IPS DF 6.9 (cell line): ENCODE measurements around the gene OAT.
A peak's percentile ranks its signal among the peaks of the same experiment; 100 is the strongest.

Experiments
- DNase-seq: peaks from one replicate; pipeline ENCODE4 v3.0.0-alpha.2; 2013; ENCODE audit warnings: low read depth, low spot score
- H3K27ac ChIP-seq: one replicate; pipeline ENCODE4 v1.5.1; 2013; ENCODE audit warnings: low read length, control low read depth
- H3K27me3 ChIP-seq: 2 replicates; pipeline ENCODE4 v1.6.1; 2013; ENCODE audit warnings: mild to moderate bottlenecking, low read length; ENCODE audit not compliant: control insufficient read depth, insufficient read depth
- H3K36me3 ChIP-seq: 2 replicates; pipeline ENCODE4 v1.6.1; 2013; ENCODE audit warnings: low read length; ENCODE audit not compliant: control insufficient read depth, insufficient read depth
- H3K4me1 ChIP-seq: 2 replicates; pipeline ENCODE4 v1.6.1; 2013; ENCODE audit warnings: low read length; ENCODE audit not compliant: control insufficient read depth, insufficient read depth
- H3K4me3 ChIP-seq: 2 replicates; pipeline ENCODE4 v1.5.1; 2013; ENCODE audit warnings: mild to moderate bottlenecking, low read length
- H3K9me3 ChIP-seq: 2 replicates; pipeline ENCODE4 v1.6.1; 2013; ENCODE audit warnings: low read length, inconsistent platforms; ENCODE audit not compliant: control insufficient read depth, insufficient read depth
- WGBS: extraction: QIAGEN DNeasy Blood & Tissue Kit; methylation state at CpG from one replicate; pipeline ENCODE4 v1.1.7; 2013; ENCODE audit warnings: mixed read lengths, missing lambda C conversion rate; ENCODE audit not compliant: insufficient read length, insufficient coverage; 5-methylcytosine and 5-hydroxymethylcytosine counted together

Gene OAT

DNA sequence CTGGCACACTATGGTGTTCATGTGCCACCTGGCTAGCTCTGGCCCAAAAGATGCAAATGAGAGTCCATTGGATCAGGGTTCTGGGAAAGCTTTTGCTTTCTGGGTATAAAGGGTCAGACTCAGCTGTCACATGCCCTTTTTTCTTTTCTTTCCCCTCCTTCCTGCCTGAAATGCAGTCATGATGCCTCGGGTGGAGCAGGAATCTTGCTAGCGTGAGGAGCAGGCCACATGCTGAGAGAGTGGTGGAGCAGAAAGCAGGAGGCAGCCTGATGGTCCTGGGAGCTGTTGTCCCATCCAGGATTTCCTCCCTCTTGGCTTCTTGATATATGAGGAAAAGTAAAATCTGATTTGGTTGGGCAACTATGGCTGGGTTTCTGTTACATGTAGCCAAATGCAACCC lies 40.2 kb upstream of the OAT start:
- H3K9me3 ChIP-seq: no peaks in the 10 kb centered on the region
- no peak overlapping the region for H3K27ac ChIP-seq
- no peak for DNase-seq
- WGBS: no CpG with 5 or more reads among the region's 2 CpGs
- H3K4me1 ChIP-seq: peaks cover 9% of the 10 kb centered on the region; the same call in 1 of the 2 replicates
- no peaks in the 10 kb centered on the region for H3K36me3 ChIP-seq
- no peak overlapping the region for H3K4me3 ChIP-seq
- H3K27me3 ChIP-seq: no peaks in the 10 kb centered on the region

DNA sequence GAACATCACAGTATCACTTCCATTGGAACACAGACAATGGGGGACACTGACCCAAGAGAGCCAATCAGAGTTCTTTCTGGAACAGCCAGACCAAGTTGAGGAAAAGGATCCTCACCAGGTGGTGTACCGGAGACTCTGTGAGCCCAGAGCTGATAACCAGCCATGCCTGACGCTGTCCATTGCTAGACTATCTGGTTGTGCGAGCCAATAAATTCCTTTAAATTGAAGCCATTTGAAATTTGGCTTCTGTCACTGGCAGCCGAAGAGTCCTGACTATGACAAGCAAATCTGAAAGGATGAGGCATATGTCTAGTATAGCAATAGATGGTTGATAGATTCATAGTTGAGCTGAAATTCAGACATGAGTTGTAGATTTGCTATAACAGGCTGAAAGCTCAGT lies 39.8 kb upstream of the OAT start:
- Histone ChIP-seq H3K27ac (no peak overlapping the region), H3K4me3 (no peak overlapping the region), H3K9me3 (no peaks in the 10 kb centered on the region), H3K4me1 (peaks cover 13% of the 10 kb centered on the region; the same call in 1 of the 2 replicates), H3K27me3 (no peaks in the 10 kb centered on the region), H3K36me3 (no peaks in the 10 kb centered on the region)
- no CpG with 5 or more reads among the region's 4 CpGs for WGBS
- DNase-seq: no peak

DNA sequence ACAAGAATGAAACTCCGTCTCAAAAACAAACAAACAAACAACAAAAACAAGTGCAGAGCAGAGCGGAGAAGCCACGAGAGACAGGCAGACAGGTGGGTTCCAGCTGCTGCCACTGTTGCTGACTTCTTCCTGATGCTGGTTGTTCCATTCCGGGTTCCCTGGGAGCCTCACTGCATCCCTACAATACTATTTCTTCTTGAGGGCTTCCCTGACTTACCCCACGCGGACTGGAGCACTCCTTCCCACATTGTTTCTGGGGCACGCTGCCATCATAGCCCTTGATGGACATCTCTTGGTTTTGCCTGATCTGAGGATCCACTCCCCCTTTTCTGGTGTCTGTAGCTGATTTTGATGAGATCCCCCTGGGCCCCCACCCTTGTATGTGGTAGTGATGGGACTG lies 36.7 kb upstream of the OAT start:
- Histone ChIP-seq H3K4me3 (no peak overlapping the region), H3K4me1 (peaks cover 20% of the 10 kb centered on the region; the same call in 1 of the 2 replicates), H3K27me3 (peaks cover under 1% of the 10 kb centered on the region; the same call in 1 of the 2 replicates), H3K27ac (no peak overlapping the region), H3K36me3 (no peaks in the 10 kb centered on the region), H3K9me3 (no peaks in the 10 kb centered on the region)
- no CpG with 5 or more reads among the region's 7 CpGs for WGBS
- no peak for DNase-seq

DNA sequence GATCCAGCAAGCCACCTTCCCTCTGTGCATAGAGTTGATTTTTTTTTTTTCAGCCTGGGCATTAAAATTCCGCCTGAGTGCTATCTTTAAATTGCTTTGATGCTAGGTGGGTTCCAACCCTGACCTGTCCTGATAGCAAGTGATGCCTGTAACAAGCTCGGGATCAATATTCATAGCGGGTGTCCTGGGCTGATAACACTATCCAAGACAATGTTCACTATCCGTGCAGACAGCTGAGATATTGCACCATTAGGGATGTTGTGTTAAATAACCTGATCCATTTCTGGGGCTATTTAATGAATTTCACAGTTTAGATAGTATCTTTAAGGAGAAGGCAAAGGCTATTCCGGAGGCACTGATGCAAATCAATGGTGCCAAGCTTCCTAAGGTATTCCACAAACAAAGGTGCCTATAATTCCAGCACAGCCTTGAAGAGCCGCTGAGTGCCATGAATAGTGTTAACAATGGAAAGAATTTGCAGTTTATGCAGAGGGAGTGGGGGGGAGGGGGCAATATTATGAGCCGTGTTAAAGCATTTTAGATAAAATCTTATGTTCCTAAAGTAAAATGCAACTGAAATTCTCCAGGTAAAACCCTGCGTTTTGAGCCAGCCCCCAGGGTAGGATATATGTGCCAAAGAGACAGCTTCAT lies 35.4 kb upstream of the OAT start:
- H3K27ac ChIP-seq: no peak overlapping the region
- H3K9me3 ChIP-seq: no peaks in the 10 kb centered on the region
- peaks cover 21% of the 10 kb centered on the region; the same call in 1 of the 2 replicates for H3K4me1 ChIP-seq
- H3K4me3 ChIP-seq: no peak overlapping the region
- no peak for DNase-seq
- H3K27me3 ChIP-seq: peaks cover 7% of the 10 kb centered on the region; the same call in 1 of the 2 replicates
- H3K36me3 ChIP-seq: no peaks in the 10 kb centered on the region
- WGBS: no CpG with 5 or more reads among the region's 8 CpGs

DNA sequence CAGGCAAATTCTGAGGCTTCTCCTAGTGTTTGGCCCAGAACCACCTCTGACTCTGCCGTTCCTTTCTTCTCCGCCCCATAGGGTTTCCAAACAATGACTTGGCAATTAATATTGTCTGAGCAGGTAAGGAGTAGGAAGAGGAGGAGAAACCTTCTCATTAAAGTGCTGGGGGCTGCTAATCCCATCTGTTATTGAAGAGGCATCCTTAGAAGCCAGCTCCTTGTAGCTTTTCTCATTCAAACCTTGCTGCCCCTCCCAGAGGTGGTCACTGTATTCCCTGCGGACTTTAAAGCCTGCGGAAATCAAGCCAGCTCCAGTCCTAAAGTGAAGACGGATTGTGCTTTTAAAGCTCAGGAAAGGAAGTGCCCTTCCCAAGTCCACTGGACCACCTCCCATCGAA lies 32.6 kb upstream of the OAT start:
- Histone ChIP-seq H3K4me3 (no peak overlapping the region), H3K27ac (no peak overlapping the region), H3K4me1 (peaks cover 19% of the 10 kb centered on the region; the same call in 1 of the 2 replicates), H3K9me3 (no peaks in the 10 kb centered on the region), H3K27me3 (peaks cover 19% of the 10 kb centered on the region; the same call in 1 of the 2 replicates), H3K36me3 (no peaks in the 10 kb centered on the region)
- WGBS: no CpG with 5 or more reads among the region's 6 CpGs
- DNase-seq: no peak

DNA sequence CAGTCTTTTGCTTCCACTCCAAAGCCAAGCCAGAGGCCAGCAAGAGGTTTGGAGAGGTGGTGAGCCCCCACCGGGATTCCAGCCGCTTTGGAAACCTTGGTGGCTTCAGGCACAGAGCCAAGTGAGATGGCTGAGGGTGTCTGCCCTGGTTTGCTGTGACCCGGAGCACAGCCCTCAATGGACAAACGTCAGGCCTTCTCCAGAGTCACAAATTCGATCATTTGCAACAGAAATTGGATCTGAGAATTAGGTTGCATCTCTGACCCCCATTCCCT lies 32.0 kb upstream of the OAT start:
- H3K27ac ChIP-seq: no peak overlapping the region
- H3K9me3 ChIP-seq: no peaks in the 10 kb centered on the region
- H3K4me3 ChIP-seq: no peak overlapping the region
- H3K27me3 ChIP-seq: peaks cover 19% of the 10 kb centered on the region; the same call in 1 of the 2 replicates
- DNase-seq: no peak
- no peaks in the 10 kb centered on the region for H3K36me3 ChIP-seq
- WGBS: no CpG with 5 or more reads among the region's 5 CpGs
- H3K4me1 ChIP-seq: peaks cover 19% of the 10 kb centered on the region; the same call in 1 of the 2 replicates

DNA sequence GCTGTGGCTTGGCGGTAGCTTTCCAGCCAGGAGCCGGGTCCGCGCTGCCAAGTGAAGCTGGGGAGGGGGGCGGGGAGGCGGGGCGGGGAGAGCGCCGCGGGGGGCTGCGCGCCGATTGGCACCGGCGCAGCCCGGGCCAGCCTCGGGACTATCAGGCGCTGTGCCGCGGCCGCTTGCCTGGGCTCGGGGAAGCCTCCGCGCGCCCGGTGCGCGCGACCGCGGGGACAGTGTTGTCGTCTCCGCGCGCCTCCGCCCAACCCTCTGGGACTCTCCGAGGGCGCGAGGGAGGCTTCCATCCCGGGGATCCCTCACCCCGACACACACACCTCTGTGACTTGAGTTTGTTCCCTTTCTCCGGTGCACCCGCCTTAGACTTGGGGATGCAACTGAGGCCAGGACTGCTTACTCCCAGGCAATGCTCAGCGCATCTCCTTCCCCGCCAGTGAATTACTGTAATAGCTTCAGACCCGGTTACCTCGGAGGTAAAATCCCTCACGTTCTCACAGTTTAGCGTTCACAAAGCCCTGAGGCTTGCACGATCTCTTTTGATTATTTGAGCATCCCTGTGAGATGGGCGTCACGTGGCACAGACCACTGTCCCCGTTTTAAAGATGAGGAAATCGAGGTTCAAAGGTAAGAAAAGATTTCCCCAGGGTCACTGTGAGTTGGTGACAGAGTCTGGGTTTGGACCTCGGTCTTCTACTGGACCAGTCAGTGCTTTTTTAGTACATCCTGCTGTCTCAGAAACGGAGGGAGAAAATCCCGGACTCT lies 31.5 kb upstream of the OAT start, which contains the start of gene NKX1-2:
NKX1-2 (minus strand) TSS at position 24 of the 771 bp plus-strand sequence. CDS start 92 bp downstream, outside the sequence.
- no peak for DNase-seq
- Histone ChIP-seq H3K36me3 (no peaks in the 10 kb centered on the region), H3K4me1 (peaks cover 19% of the 10 kb centered on the region; the same call in 1 of the 2 replicates), H3K9me3 (no peaks in the 10 kb centered on the region), H3K27me3 (peaks cover 19% of the 10 kb centered on the region; the same call in 1 of the 2 replicates), H3K4me3 (peak within 1 kb of the TSS; percentile 55; the same call in 1 of the 2 replicates), H3K27ac (no peak within 1 kb of the TSS)
- WGBS: no CpG with 5 or more reads among the region's 57 CpGs

DNA sequence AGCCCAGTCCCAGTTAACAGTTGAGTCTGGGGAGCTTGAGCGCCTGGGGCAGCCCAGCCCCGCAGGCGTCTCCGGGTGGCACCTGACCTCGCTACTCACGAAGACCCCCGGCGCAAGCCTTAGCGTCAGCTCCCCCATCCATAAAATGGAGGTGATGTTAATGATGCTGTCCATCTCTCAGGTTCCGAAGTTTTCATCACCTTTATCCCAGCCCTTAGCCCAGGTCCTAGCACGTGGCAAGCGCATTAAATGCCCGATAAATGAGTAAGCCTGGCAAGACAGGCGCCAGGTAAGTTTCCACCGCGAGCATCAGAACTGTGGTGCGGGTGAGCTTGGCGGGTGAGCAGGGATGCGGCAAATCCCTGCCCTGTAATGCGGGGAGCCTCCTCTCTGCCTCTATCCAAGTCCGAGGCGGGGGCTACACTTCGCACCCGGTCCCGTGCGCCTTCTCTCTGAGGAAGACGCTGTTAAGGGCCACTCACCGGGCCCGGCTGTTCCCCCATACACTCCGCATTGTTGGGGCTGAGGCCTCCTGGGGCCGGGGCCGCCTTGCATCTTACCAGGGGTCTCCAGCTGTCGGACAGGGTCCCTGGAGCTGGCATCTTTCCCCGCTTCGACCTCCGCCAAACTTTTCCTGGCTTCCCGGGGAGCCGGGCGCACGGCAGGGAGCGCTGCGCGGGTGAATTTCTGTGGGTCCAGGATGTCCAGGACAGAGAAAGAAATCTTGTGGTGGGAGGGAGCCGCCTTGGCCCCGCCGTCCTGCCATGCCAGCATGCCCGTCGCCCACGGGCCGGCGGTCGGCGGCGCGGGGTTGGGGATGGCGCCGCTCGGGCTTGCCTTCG lies 30.7 kb upstream of the OAT start:
- no peak overlapping the region for H3K27ac ChIP-seq
- no peak for DNase-seq
- H3K4me3 ChIP-seq: peak overlapping the region; percentile 55; the same call in 1 of the 2 replicates

DNA sequence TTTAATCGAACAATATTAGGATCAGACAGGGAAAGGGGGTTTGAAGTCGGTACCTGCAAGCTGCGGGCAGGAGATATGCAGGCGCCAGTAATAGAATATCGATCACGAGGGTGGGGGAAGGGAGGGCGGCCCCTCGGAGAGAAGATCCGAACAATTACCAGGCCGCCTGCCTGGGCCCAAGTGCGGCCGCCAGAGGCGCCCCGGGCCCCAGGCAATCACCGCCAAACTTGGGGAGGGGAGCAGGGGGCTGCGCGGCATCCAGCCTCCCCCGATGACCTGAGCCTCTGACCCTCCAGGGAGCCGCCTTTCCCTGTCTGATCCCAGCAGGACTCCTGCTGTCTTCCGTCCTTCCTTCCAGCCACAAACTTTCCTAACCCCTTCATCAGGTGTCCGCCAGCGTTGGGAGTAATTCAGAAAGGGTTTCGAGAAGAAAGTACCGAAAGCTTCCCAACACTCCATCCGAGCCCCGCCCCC lies 30.0 kb upstream of the OAT start:
- peaks cover 12% of the 10 kb centered on the region; the same call in 1 of the 2 replicates for H3K4me1 ChIP-seq
- H3K27ac ChIP-seq: no peak overlapping the region
- WGBS: no CpG with 5 or more reads among the region's 26 CpGs
- H3K36me3 ChIP-seq: no peaks in the 10 kb centered on the region
- H3K4me3 ChIP-seq: peak overlapping the region; percentile 55; the same call in 1 of the 2 replicates
- DNase-seq: no peak
- peaks cover 19% of the 10 kb centered on the region; the same call in 1 of the 2 replicates for H3K27me3 ChIP-seq
- H3K9me3 ChIP-seq: no peaks in the 10 kb centered on the region

More for the DNA sequence above, 30.7 kb upstream of the OAT start:
- Histone ChIP-seq H3K27me3 (peaks cover 19% of the 10 kb centered on the region; the same call in 1 of the 2 replicates), H3K9me3 (no peaks in the 10 kb centered on the region), H3K4me1 (peaks cover 15% of the 10 kb centered on the region; the same call in 1 of the 2 replicates), H3K36me3 (no peaks in the 10 kb centered on the region)
- WGBS: no CpG with 5 or more reads among the region's 59 CpGs
